Bronchial epithelial cell (primary cell): ENCODE results near the gene PPP2R2B. TPM values are rescaled to one million over a fixed set of nuclear protein-coding genes. Genes with fewer than 3 reads are reported as not detected.
A peak's percentile ranks its signal among the peaks of the same experiment; 100 is the strongest.

Source experiments
- DNase-seq: peaks from one replicate; pipeline ENCODE4 v3.0.0-alpha.2; 2010; ENCODE audit warnings: low read depth
- FAIRE-seq: peaks from 2 replicates; lab custom pipeline; 2011; peaks lifted over from hg19 to GRCh38; lab: Jason Lieb, UNC
- H3K27me3 ChIP-seq: 2 replicates; pipeline ENCODE4 v1.5.1; 2011; ENCODE audit warnings: low read length; ENCODE audit not compliant: control insufficient read depth, insufficient read depth
- H3K36me3 ChIP-seq: 2 replicates; pipeline ENCODE4 v1.5.1; 2011; ENCODE audit warnings: low read length; ENCODE audit not compliant: control insufficient read depth, insufficient read depth
- H3K4me3 ChIP-seq: 2 replicates; pipeline ENCODE4 v1.5.1; 2011; ENCODE audit warnings: mild to moderate bottlenecking, low read depth, low read length, control low read depth
- CTCF ChIP-seq: IDR thresholded peaks from 2 replicates; pipeline ENCODE4 v1.5.1; 2011; ENCODE audit warnings: mild to moderate bottlenecking, moderate library complexity, low read length, control low read depth, inconsistent platforms; ENCODE audit not compliant: insufficient read depth, severe bottlenecking
- total RNA-seq: library from RNA; depleted of rRNA; stranded (reverse); fragments of >200 nt; gene quantifications from 2 replicates; pipeline ENCODE4 v1.2.1, GENCODE V29; 2014

Gene PPP2R2B
- total RNA-seq, 1 donor from 2014 or later, result under 0.01 TPM

GRCh38 chr5:146726020-146726419 lies 152.5 kb downstream of the PPP2R2B start:
- DNase-seq (no peak), FAIRE-seq (no peak)
- H3K27me3 ChIP-seq, result no peaks in the 10 kb centered on the region
- no peak for TF ChIP-seq CTCF
- H3K4me3 ChIP-seq, result no peak overlapping the region
- no peaks in the 10 kb centered on the region for H3K36me3 ChIP-seq

- Histone ChIP-seq H3K27me3 (no peaks in the 10 kb centered on the region), H3K36me3 (no peaks in the 10 kb centered on the region), H3K4me3 (no peak overlapping the region)
- TF ChIP-seq CTCF, result no peak
- DNase-seq (no peak), FAIRE-seq (no peak)
These were observed 153.5 kb downstream of the PPP2R2B start for GRCh38 chr5:146725025-146725424.

- peak; percentile 13 for FAIRE-seq
These were observed 156.2 kb downstream of the PPP2R2B start for GRCh38 chr5:146722361-146722779.

GRCh38 chr5:146721073-146721815 lies 157.3 kb downstream of the PPP2R2B start:
- no peak for TF ChIP-seq CTCF
- Histone ChIP-seq H3K27me3 (no peaks in the 10 kb centered on the region), H3K4me3 (no peak overlapping the region), H3K36me3 (no peaks in the 10 kb centered on the region)
- DNase-seq, result no peak
- peak; percentile 62 for FAIRE-seq

More at GRCh38 chr5:146722361-146722779, 156.2 kb downstream of the PPP2R2B start:
- no peak overlapping the region for H3K4me3 ChIP-seq
- no peaks in the 10 kb centered on the region for H3K27me3 ChIP-seq
- no peak for TF ChIP-seq CTCF
- DNase-seq, result peak; percentile 59
- H3K36me3 ChIP-seq, result no peaks in the 10 kb centered on the region

GRCh38 chr5:146720107-146720506 lies 158.4 kb downstream of the PPP2R2B start:
- H3K4me3 ChIP-seq, result no peak overlapping the region
- TF ChIP-seq CTCF, result no peak
- H3K36me3 ChIP-seq, result no peaks in the 10 kb centered on the region
- DNase-seq (no peak), FAIRE-seq (no peak)
- H3K27me3 ChIP-seq, result peaks cover 1% of the 10 kb centered on the region
